ENCODE results near the gene POU2AF1. TPM values are rescaled to one million over a fixed set of nuclear protein-coding genes. Genes with fewer than 3 reads are reported as not detected.
A peak's percentile ranks its signal among the peaks of the same experiment; 100 is the strongest.

The POU2AF1 gene
- total and polyA plus RNA-seq, 2 of the 13 experiments (the other 11 are each of a cell fraction or from before 2014, with no cell fraction given) = 1.9 to 3.6 TPM

- no peak for TF ChIP-seq AGO1 (IDR thresholded peaks at IDR 0.05; ENCODE audit: low read depth, low read length, poor library complexity, severe bottlenecking)
- no peak for TF ChIP-seq RFX3 (CRISPR knock-in tag; IDR thresholded peaks at IDR 0.05)
- TF ChIP-seq TP53 (CRISPR knock-in tag; conservative IDR thresholded peaks at IDR 0.05) = peak; percentile 89
- peak; percentile 96 for TF ChIP-seq ZBTB39 (CRISPR knock-in tag; IDR thresholded peaks at IDR 0.05)
- TF ChIP-seq MTF2 (CRISPR knock-in tag; IDR thresholded peaks at IDR 0.05; ENCODE audit: borderline replicate concordance) = 0 out of 2 replicates have a peak, but pooled peaks have one; percentile 10
- TF ChIP-seq ZNF614 (CRISPR knock-in tag; IDR thresholded peaks at IDR 0.05; ENCODE audit: borderline replicate concordance) = peak; percentile 89
- TF ChIP-seq ZNF512 (CRISPR knock-in tag; IDR thresholded peaks at IDR 0.05) = no peak
- no peak for TF ChIP-seq ZNF468 (CRISPR knock-in tag; IDR thresholded peaks at IDR 0.05)
- no peak for TF ChIP-seq ZNF446 (CRISPR knock-in tag; IDR thresholded peaks at IDR 0.05)
- TF ChIP-seq FOXK2 (IDR thresholded peaks at IDR 0.05) = peak; percentile 35; the same call in 1 of the 2 replicates
- peak; percentile 78; the same call in 1 of the 2 replicates for TF ChIP-seq ZNF451 (CRISPR knock-in tag; IDR thresholded peaks at IDR 0.05)
- TF ChIP-seq ZNF530 (CRISPR knock-in tag; IDR thresholded peaks at IDR 0.05; ENCODE audit: low read depth) = no peak
- TF ChIP-seq, protein P1, sequence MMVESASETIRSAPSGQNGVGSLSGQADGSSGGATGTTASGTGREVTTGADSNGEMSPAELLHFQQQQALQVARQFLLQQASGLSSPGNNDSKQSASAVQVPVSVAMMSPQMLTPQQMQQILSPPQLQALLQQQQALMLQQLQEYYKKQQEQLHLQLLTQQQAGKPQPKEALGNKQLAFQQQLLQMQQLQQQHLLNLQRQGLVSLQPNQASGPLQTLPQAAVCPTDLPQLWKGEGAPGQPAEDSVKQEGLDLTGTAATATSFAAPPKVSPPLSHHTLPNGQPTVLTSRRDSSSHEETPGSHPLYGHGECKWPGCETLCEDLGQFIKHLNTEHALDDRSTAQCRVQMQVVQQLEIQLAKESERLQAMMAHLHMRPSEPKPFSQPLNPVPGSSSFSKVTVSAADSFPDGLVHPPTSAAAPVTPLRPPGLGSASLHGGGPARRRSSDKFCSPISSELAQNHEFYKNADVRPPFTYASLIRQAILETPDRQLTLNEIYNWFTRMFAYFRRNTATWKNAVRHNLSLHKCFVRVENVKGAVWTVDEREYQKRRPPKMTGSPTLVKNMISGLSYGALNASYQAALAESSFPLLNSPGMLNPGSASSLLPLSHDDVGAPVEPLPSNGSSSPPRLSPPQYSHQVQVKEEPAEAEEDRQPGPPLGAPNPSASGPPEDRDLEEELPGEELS (CRISPR knock-in tag; IDR thresholded peaks at IDR 0.05) = peak; percentile 95
- TF ChIP-seq, protein P2, sequence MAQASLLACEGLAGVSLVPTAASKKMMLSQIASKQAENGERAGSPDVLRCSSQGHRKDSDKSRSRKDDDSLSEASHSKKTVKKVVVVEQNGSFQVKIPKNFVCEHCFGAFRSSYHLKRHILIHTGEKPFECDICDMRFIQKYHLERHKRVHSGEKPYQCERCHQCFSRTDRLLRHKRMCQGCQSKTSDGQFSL (CRISPR knock-in tag; IDR thresholded peaks at IDR 0.05) = peak; percentile 64; the same call in 1 of the 2 replicates
- peak; percentile 93 for TF ChIP-seq CBX1 (IDR thresholded peaks at IDR 0.05; ENCODE audit: low read depth)
- TF ChIP-seq CHCHD3 (CRISPR knock-in tag; IDR thresholded peaks at IDR 0.05) = no peak
- TF ChIP-seq, protein P3, sequence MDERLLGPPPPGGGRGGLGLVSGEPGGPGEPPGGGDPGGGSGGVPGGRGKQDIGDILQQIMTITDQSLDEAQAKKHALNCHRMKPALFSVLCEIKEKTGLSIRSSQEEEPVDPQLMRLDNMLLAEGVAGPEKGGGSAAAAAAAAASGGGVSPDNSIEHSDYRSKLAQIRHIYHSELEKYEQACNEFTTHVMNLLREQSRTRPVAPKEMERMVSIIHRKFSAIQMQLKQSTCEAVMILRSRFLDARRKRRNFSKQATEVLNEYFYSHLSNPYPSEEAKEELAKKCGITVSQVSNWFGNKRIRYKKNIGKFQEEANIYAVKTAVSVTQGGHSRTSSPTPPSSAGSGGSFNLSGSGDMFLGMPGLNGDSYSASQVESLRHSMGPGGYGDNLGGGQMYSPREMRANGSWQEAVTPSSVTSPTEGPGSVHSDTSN (CRISPR knock-in tag; IDR thresholded peaks at IDR 0.05) = no peak
- TF ChIP-seq, protein P4, sequence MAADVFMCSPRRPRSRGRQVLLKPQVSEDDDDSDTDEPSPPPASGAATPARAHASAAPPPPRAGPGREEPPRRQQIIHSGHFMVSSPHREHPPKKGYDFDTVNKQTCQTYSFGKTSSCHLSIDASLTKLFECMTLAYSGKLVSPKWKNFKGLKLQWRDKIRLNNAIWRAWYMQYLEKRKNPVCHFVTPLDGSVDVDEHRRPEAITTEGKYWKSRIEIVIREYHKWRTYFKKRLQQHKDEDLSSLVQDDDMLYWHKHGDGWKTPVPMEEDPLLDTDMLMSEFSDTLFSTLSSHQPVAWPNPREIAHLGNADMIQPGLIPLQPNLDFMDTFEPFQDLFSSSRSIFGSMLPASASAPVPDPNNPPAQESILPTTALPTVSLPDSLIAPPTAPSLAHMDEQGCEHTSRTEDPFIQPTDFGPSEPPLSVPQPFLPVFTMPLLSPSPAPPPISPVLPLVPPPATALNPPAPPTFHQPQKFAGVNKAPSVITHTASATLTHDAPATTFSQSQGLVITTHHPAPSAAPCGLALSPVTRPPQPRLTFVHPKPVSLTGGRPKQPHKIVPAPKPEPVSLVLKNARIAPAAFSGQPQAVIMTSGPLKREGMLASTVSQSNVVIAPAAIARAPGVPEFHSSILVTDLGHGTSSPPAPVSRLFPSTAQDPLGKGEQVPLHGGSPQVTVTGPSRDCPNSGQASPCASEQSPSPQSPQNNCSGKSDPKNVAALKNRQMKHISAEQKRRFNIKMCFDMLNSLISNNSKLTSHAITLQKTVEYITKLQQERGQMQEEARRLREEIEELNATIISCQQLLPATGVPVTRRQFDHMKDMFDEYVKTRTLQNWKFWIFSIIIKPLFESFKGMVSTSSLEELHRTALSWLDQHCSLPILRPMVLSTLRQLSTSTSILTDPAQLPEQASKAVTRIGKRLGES (CRISPR knock-in tag; IDR thresholded peaks at IDR 0.05; ENCODE audit: borderline replicate concordance) = peak; percentile 96
Observed at GRCh38 chr11:111360150-111361043, 18.7 kb downstream of the POU2AF1 start (continued).
